Muscle of arm (tissue), 14 donors: ENCODE data around the gene SLC25A38. TPM values are rescaled to one million over a fixed set of nuclear protein-coding genes. Genes with fewer than 3 reads are reported as not detected.
"Not testable (repeated sequence)": the region's sequence is repeated elsewhere in the genome, so short reads cannot be mapped to it uniquely, and the experiment has no call there.

Experiments
- DNase-seq: peaks from one replicate; pipeline ENCODE4 v3.0.0-alpha.2; 2013
- long read RNA-seq, 11 donors: transcript quantifications; one replicate each; lab custom pipeline, GENCODE V29; 2026
- polyA plus RNA-seq, 12 donors: library from polyadenylated mRNA; unstranded; fragments of 120-200 nt; gene quantifications; one replicate each; pipeline ENCODE4 v1.2.1, GENCODE V29; 2013; ENCODE audit not compliant: insufficient read length in 12 of 12

SLC25A38 gene
- 10 to 100 TPM in 10 of 12 donors, 1 to 10 TPM in 1, not detected in 1; 5.5 to 22.8 (median 18.1) TPM for polyA plus RNA-seq
- long read RNA-seq, donor 1, transcript SLC25A38-201 (7 exons, 2,147 nt) = major isoform, 8 of 14 reads
- long read RNA-seq, donor 1, partial matches to known transcripts = 6 of 14 reads
- long read RNA-seq, donor 1, other reads (novel, unspliced or antisense) = 0 of 14 reads
- long read RNA-seq, donor 2, transcript SLC25A38-201 (7 exons, 2,147 nt) = major isoform, 8 of 8 reads
- long read RNA-seq, donor 2, partial matches to known transcripts = 0 of 8 reads
- long read RNA-seq, donor 2, other reads (novel, unspliced or antisense) = 0 of 8 reads
- long read RNA-seq, donor 3, partial matches to known transcripts = 0 of 2 reads
- long read RNA-seq, donor 3, other reads (novel, unspliced or antisense) = 0 of 2 reads
- long read RNA-seq, donor 4, partial matches to known transcripts = 0 of 3 reads
- long read RNA-seq, donor 4, other reads (novel, unspliced or antisense) = 0 of 3 reads
- long read RNA-seq, donor 5, partial matches to known transcripts = 0 of 3 reads
- long read RNA-seq, donor 5, other reads (novel, unspliced or antisense) = 0 of 3 reads
- long read RNA-seq, donor 6, partial matches to known transcripts = 0 of 3 reads
- long read RNA-seq, donor 6, other reads (novel, unspliced or antisense) = 0 of 3 reads
- long read RNA-seq, donor 7, partial matches to known transcripts = 0 of 3 reads
- long read RNA-seq, donor 7, other reads (novel, unspliced or antisense) = 0 of 3 reads
- long read RNA-seq, donor 8, transcript SLC25A38-201 (7 exons, 2,147 nt) = major isoform, 9 of 9 reads
- long read RNA-seq, donor 8, partial matches to known transcripts = 0 of 9 reads
- long read RNA-seq, donor 8, other reads (novel, unspliced or antisense) = 0 of 9 reads
- long read RNA-seq, donor 9, transcript SLC25A38-201 (7 exons, 2,147 nt) = major isoform, 7 of 7 reads
- long read RNA-seq, donor 9, partial matches to known transcripts = 0 of 7 reads
- long read RNA-seq, donor 9, other reads (novel, unspliced or antisense) = 0 of 7 reads
- long read RNA-seq, donor 10, transcript SLC25A38-201 (7 exons, 2,147 nt) = major isoform, 7 of 7 reads
- long read RNA-seq, donor 10, partial matches to known transcripts = 0 of 7 reads
- long read RNA-seq, donor 10, other reads (novel, unspliced or antisense) = 0 of 7 reads
- long read RNA-seq, donor 11, partial matches to known transcripts = 0 of 4 reads
- long read RNA-seq, donor 11, other reads (novel, unspliced or antisense) = 0 of 4 reads

- peak; percentile 79 for DNase-seq
Observed at GRCh38 chr3:39383045-39383880, at the start of gene SLC25A38. Gene SLC25A38 (plus strand): TSS chr3:39383370. CDS start chr3:39383725, 355 bp downstream.

- DNase-seq = no peak
Observed at GRCh38 chr3:39333607-39334006, 49.6 kb upstream of the SLC25A38 start.

- no peak for DNase-seq
Observed at GRCh38 chr3:39334205-39334604, 49.0 kb upstream of the SLC25A38 start.

- DNase-seq = no peak
Observed at GRCh38 chr3:39338201-39338600, 45.0 kb upstream of the SLC25A38 start.

- no peak for DNase-seq
Observed at GRCh38 chr3:39339086-39339485, 44.1 kb upstream of the SLC25A38 start.

GRCh38 chr3:39343076-39343717 lies 40.0 kb upstream of the SLC25A38 start:
- no peak for DNase-seq

- DNase-seq = no peak
Observed at GRCh38 chr3:39343760-39344159, 39.4 kb upstream of the SLC25A38 start.

- no peak for DNase-seq
Observed at GRCh38 chr3:39344746-39345344, 38.3 kb upstream of the SLC25A38 start.

GRCh38 chr3:39346785-39347585 lies 36.2 kb upstream of the SLC25A38 start:
- DNase-seq = no peak

- no peak for DNase-seq
Observed at GRCh38 chr3:39347586-39347876, 35.6 kb upstream of the SLC25A38 start.

GRCh38 chr3:39349080-39349479 lies 34.1 kb upstream of the SLC25A38 start:
- DNase-seq = no peak

- DNase-seq = no peak
Observed at GRCh38 chr3:39350714-39351113, 32.5 kb upstream of the SLC25A38 start.

GRCh38 chr3:39351134-39351533 lies 32.0 kb upstream of the SLC25A38 start:
- DNase-seq = not testable (repeated sequence)

GRCh38 chr3:39353168-39353927 lies 29.8 kb upstream of the SLC25A38 start:
- not testable (repeated sequence) for DNase-seq

GRCh38 chr3:39358333-39358732 lies 24.8 kb upstream of the SLC25A38 start:
- no peak for DNase-seq

GRCh38 chr3:39361252-39361927 lies 21.8 kb upstream of the SLC25A38 start:
- no peak for DNase-seq

- DNase-seq = no peak
Observed at GRCh38 chr3:39362192-39362591, 21.0 kb upstream of the SLC25A38 start.

- DNase-seq = no peak
Observed at GRCh38 chr3:39362812-39363211, 20.4 kb upstream of the SLC25A38 start.
